Motor neuron (in vitro differentiated cells): ENCODE measurements around the gene C17orf107. TPM values are rescaled to one million over a fixed set of nuclear protein-coding genes. Genes with fewer than 3 reads are reported as not detected.
"Not testable (repeated sequence)": the region's sequence is repeated elsewhere in the genome, so short reads cannot be mapped to it uniquely, and the experiment has no call there.

Source experiments
- ATAC-seq, 8 experiments: fragments of 200-7000 bp; cut with Tn5 transposase; replicated peaks in 6 of 8; 2 replicates each; pipeline ENCODE4 v1.8.0; 2021; ENCODE audit warnings: mild to moderate bottlenecking in 8 of 8, moderate library complexity in 8 of 8
- H3K27ac ChIP-seq, 2 donors: fragments of 250-450 bp; sonication (Bioruptor Pico); 2 replicates each; pipeline ENCODE4 v1.9.0; 2021; ENCODE audit warnings: antibody characterized with exemption in 2 of 2, mild to moderate bottlenecking in 2 of 2, moderate library complexity in 1 of 2
- H3K4me1 ChIP-seq, 2 donors: fragments of 250-450 bp; sonication (Bioruptor Pico); replicated peaks in 1 of 2; 2 replicates each; pipeline ENCODE4 v1.6.1; 2021; ENCODE audit warnings: antibody characterized with exemption in 2 of 2, mild to moderate bottlenecking in 2 of 2, moderate library complexity in 1 of 2
- H3K4me3 ChIP-seq, 5 donors: fragments of 250-450 bp; sonication (Bioruptor Pico); 2 replicates each; pipeline ENCODE4 v1.9.0; 2021; ENCODE audit warnings: antibody characterized with exemption in 5 of 5, mild to moderate bottlenecking in 5 of 5, moderate library complexity in 4 of 5
- WGBS, 10 experiments: fragments of 450-650 bp; shearing (Covaris generic); methylation state at CpG; one replicate each; pipeline ENCODE4 v1.0.0; 2022; 5-methylcytosine and 5-hydroxymethylcytosine counted together
- in situ Hi-C, 9 experiments: fragments of 400-800 bp; cut with MboI; loops; one replicate each; pipeline ENCODE4 v1.15.0; 2021; ENCODE audit warnings: low sequenced_read_pairs in 9 of 9, low pct_unique_long_range_greater_than_20kb in 2 of 9; ENCODE audit not compliant: unreplicated experiment in 9 of 9
- total RNA-seq, 8 experiments: library from RNA; unstranded; fragments of 300-600 nt; gene quantifications; 2 replicates each; pipeline versions ENCODE4 v1.2.3 to v1.2.4, GENCODE V29; 2022

Gene C17orf107
- total RNA-seq, 8 experiments from 2014 or later: 0.36 to 21.3 (median 3.4) TPM

- not testable (repeated sequence) for H3K4me3 ChIP-seq, H3K4me1 ChIP-seq, ATAC-seq, H3K27ac ChIP-seq
- in situ Hi-C loops: loop anchor here in 2 of 9 experiments (25.0 kb wide), 1 partner anchor 156 kb away; no protein-coding TSS in a partner anchor
Observed at GRCh38 chr17:4906642-4907041, 7.3 kb downstream of the C17orf107 start.

- in situ Hi-C loops: loop anchor here in 2 of 9 experiments (25.0 kb wide), 1 partner anchor 154 kb away; no protein-coding TSS in a partner anchor
- Histone ChIP-seq H3K4me1 (peaks cover 0 to 2% of the 10 kb centered on the region in 2 donors), H3K27ac (no peak overlapping the region), H3K4me3 (no peak overlapping the region)
- 11 to 92% (median 50%) methylated on average over 2 to 7 of the region's 10 CpGs; no CpG with 5 or more reads in 5 of the 10 experiments for WGBS, 10 experiments
- ATAC-seq: peak in 5 of 8 experiments; percentile 10 to 46 (median 27)
Observed at GRCh38 chr17:4908301-4908700, 9.0 kb downstream of the C17orf107 start.

DNA sequence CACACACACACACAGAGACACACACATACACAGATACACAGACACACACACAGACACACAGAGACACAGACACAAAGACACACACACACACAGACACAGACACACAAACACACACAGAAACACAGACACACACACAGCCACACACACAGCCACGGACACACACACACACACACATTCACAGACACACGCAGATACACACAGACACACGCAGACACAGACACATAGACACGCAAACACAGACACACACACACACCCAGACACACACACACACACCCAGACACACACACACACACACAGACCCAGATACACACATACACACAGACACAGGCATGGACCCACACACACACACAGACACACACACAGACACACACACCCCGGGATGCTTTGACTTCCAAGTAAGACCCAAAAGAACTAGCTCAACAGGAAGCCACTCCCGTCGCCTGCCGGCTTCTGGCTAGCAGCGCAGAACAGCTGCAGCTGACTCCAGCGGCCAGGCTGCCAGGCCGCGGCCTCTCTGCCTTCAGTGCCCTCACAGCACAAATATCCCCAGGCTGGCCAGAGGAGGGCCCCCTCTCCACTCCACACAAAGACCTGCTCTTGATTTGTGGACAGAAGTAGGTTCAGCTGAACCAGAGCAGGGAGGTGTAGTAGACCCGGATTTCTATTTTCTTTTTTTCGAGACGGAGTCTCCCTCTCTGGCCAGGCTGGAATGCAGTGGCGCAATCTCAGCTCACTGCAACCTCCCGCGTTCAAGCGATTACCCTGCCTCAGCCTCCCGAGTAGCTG lies 9.6 kb downstream of the C17orf107 start:
- peak; percentile 90 to 98 (median 98) for ATAC-seq
- Histone ChIP-seq H3K4me3 (no peak overlapping the region), H3K27ac (no peak overlapping the region), H3K4me1 (peaks cover 0 to 2% of the 10 kb centered on the region in 2 donors)
- in situ Hi-C loops: loop anchor here in 2 of 9 experiments (25.0 kb wide), 1 partner anchor 153 kb away; no protein-coding TSS in a partner anchor
- 0 to 80% (median 43%) methylated on average over 1 to 9 of the region's 20 CpGs; no CpG with 5 or more reads in 1 of the 10 experiments for WGBS, 10 experiments

DNA sequence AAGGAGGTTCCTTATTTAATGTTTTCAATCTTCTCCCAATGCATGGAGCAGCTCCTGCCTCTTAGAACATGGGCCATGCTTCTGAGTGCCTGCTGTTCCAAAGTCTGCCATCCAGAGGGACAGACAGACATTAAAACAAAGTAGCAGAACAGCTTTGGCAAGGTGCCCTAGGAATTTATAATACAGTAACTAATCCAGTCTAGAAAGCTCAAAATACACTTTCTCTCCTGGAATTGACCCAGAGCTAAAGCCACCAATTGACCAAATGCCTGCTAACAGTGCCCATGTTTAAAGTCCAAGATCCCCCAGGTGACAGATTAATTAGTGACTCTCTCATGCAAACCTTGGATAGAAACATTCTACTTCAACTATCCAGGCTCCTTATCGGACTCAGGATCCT lies 14.7 kb downstream of the C17orf107 start:
- in situ Hi-C loops: loop anchor here in 2 of 9 experiments (25.0 kb wide), 1 partner anchor 148 kb away; no protein-coding TSS in a partner anchor
- Histone ChIP-seq H3K4me3 (no peak overlapping the region), H3K27ac (no peak overlapping the region), H3K4me1 (peaks cover 0 to 2% of the 10 kb centered on the region in 2 donors)
- WGBS, 10 experiments: 60 to 100% (median 86%) methylated on average over 1 of the region's 1 CpG; no CpG with 5 or more reads in 5 of the 10 experiments
- no peak for ATAC-seq

DNA sequence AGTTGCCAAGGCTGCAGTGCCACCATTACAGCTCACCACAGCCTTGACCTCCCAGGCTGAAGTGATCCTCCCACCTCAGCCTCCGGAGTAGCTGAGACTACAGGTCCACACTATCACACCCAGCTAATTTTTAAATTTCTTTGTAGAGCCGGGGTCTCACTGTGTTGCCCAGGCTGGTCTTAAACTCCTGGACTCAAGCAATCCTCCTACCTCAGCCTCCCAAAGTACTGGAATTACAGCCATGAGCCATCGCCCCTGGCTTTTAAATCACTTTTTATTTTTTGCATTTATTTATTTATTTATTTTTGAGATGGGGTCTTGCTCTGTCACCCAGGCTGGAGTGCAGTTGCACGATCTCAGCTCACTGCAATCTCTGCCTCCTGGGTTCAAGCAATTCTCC lies 15.2 kb downstream of the C17orf107 start:
- in situ Hi-C loops: loop anchor here in 2 of 9 experiments (25.0 kb wide), 1 partner anchor 148 kb away; no protein-coding TSS in a partner anchor
- 64 to 100% (median 84%) methylated on average over 1 to 4 of the region's 4 CpGs; no CpG with 5 or more reads in 2 of the 10 experiments for WGBS, 10 experiments

GRCh38 chr17:4919511-4920047 lies 20.2 kb downstream of the C17orf107 start:
- H3K4me1 ChIP-seq: no peaks in the 10 kb centered on the region
- WGBS, 10 experiments: 41 to 86% (median 71%) methylated on average over 3 to 7 of the region's 8 CpGs
- no peak overlapping the region for H3K27ac ChIP-seq
- no peak overlapping the region for H3K4me3 ChIP-seq
- no peak for ATAC-seq
- in situ Hi-C loops: loop anchor here in 2 of 9 experiments (25.0 kb wide), 1 partner anchor 143 kb away; no protein-coding TSS in a partner anchor

More for the DNA sequence above, 15.2 kb downstream of the C17orf107 start:
- ATAC-seq, H3K4me1 ChIP-seq, H3K4me3 ChIP-seq, H3K27ac ChIP-seq: not testable (repeated sequence)

- no peak overlapping the region for H3K4me3 ChIP-seq
- ATAC-seq: peak in 2 of 8 experiments; percentile 31 to 48
- H3K4me1 ChIP-seq: no peaks in the 10 kb centered on the region
- no peak overlapping the region for H3K27ac ChIP-seq
- in situ Hi-C loops: loop anchor here in 2 of 9 experiments (25.0 kb wide), 1 partner anchor 142 kb away; no protein-coding TSS in a partner anchor
- 60 to 100% (median 81%) methylated on average over 1 to 8 of the region's 10 CpGs for WGBS, 10 experiments
Observed at GRCh38 chr17:4920351-4921048, 21.2 kb downstream of the C17orf107 start.

DNA sequence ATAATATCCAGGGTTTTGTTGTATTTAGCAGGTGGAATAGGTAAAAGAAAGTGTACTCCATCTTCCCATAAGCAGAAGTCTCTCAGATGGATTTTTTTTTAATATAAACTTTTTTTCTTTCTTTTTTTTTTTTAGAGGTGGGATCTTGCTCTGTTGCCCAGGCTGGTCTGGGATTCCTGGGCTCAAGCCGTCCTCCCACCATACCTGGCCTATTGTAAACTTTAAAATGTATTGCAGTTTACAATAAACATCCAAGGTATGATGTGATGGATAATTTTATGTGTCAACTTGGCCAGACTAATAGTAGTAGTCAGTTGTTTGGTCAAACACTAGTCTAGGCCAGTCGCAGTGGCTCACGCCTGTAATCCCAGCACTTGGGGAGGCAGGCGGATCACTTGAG lies 22.0 kb downstream of the C17orf107 start:
- in situ Hi-C loops: loop anchor here in 2 of 9 experiments (25.0 kb wide), 1 partner anchor 141 kb away; no protein-coding TSS in a partner anchor
- WGBS, 10 experiments: 77 to 100% (median 85%) methylated on average over 1 to 4 of the region's 4 CpGs; no CpG with 5 or more reads in 3 of the 10 experiments

DNA sequence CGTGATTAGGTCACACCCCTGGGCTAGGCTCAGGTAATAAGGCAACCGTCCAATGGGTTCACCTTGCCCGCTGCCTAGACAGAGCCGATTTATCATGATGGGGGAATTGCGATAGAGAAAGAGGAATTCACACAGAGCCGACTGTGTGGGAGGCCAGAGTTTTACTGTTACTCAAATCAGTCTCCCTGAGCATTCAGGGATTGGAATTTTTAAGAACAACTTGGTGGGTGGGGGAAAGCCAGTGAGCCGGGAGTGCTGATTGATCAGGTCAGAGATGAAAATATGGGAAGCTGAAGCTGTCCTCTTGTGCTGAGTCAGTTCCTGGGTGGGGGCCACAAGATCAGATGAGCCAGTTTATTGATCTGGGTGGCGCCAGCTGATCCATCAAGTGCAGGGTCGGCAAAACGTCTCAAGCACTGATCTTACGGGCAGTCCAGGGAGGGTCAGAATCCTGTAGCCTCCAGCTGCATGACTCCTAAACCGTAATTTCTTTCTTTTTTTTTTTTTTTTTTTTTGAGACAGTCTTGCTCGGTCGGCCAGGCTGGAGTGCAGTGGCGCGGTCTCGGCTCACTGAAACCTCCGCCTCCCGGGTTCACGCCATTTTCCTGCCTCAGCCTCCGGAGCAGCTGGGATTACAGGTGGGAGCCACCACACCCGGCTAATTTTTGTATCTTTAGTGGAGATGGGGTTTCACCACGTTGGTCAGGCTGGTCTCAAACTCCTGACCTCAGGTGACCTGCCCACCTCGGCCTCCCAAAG lies 27.4 kb downstream of the C17orf107 start:
- H3K27ac ChIP-seq, H3K4me3 ChIP-seq, H3K4me1 ChIP-seq, in situ Hi-C loops: not testable (repeated sequence)
- 54 to 94% (median 78%) methylated on average over 5 to 15 of the region's 24 CpGs; no CpG with 5 or more reads in 3 of the 10 experiments for WGBS, 10 experiments
- peak in 3 of 8 experiments; percentile 41 to 60 (median 47) for ATAC-seq

More for the DNA sequence above, 22.0 kb downstream of the C17orf107 start:
- Histone ChIP-seq H3K27ac (no peak overlapping the region), H3K4me1 (no peaks in the 10 kb centered on the region), H3K4me3 (no peak overlapping the region)
- ATAC-seq: no peak

GRCh38 chr17:4928881-4929280 lies 29.5 kb downstream of the C17orf107 start:
- H3K4me3 ChIP-seq: no peak overlapping the region
- WGBS, 10 experiments: 79 to 100% (median 96%) methylated on average over 2 to 10 of the region's 18 CpGs; no CpG with 5 or more reads in 2 of the 10 experiments
- ATAC-seq: no peak
- in situ Hi-C loops: no loop called here
- H3K4me1 ChIP-seq: peaks cover 0 to 3% of the 10 kb centered on the region in 2 donors
- H3K27ac ChIP-seq: no peak overlapping the region

- WGBS, 10 experiments: 88 to 100% (median 93%) methylated on average over 1 to 6 of the region's 14 CpGs; no CpG with 5 or more reads in 5 of the 10 experiments
- in situ Hi-C loops: no loop called here
- ATAC-seq: no peak
Observed at GRCh38 chr17:4931963-4932362, 32.6 kb downstream of the C17orf107 start, which contains the start of gene GP1BA. GP1BA (plus strand) TSS chr17:4932277; CDS start chr17:4932605, 328 bp downstream.

GRCh38 chr17:4932756-4933155 lies 33.4 kb downstream of the C17orf107 start:
- 80 to 90% (median 83%) methylated on average over 1 to 8 of the region's 12 CpGs; no CpG with 5 or more reads in 5 of the 10 experiments for WGBS, 10 experiments
- H3K27ac ChIP-seq: no peak overlapping the region
- no peak overlapping the region for H3K4me3 ChIP-seq
- in situ Hi-C loops: no loop called here
- ATAC-seq: no peak
- H3K4me1 ChIP-seq: no peaks in the 10 kb centered on the region

More at GRCh38 chr17:4931963-4932362, 32.6 kb downstream of the C17orf107 start, which contains the start of gene GP1BA:
- Histone ChIP-seq H3K27ac (no peak within 1 kb of the TSS), H3K4me1 (peaks cover 0 to 2% of the 10 kb centered on the region in 2 donors), H3K4me3 (no peak within 1 kb of the TSS)
